Astrocyte (in vitro differentiated cells and primary cell): ENCODE measurements around the gene PACSIN1.

Experiments
- CTCF ChIP-seq: IDR thresholded peaks from 2 replicates; pipeline ENCODE4 v1.5.1; 2011; ENCODE audit warnings: low read depth, mild to moderate bottlenecking, inconsistent platforms, low read length, moderate library complexity; ENCODE audit not compliant: insufficient read depth
- EZH2 ChIP-seq: IDR thresholded peaks from 2 replicates; pipeline ENCODE4 v1.6.1; 2012; ENCODE audit warnings: mild to moderate bottlenecking, low read length, inconsistent platforms; ENCODE audit not compliant: insufficient read depth

DNA sequence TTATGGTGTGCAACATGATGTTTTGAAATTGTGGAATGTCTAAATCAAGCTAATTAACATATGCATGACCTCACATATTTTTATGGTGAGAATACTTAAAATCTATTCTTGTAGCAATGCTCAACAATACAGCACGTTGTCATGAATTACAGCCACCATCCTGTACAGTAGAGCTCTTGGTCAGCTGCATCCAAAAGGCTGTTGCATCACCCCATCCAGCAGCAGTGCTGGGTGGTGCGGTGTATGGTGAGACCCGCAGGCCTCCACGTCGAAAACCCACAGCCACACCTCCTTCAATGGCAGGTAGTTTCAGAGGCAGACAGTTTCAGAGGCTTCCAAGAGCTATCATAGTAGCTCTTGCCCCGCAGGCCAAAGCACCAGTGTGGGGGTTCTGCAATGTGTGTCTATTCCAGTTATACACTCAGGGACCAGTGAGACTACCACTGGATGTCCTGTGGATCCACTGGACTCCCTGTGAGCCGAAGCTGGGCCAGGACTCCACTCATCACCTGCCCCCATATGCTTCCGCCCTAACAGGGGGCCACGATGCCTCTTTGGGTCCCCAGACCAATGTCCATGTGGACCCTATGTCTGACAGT, 23.4 kb downstream of the PACSIN1 start:
- TF ChIP-seq CTCF, result no peak
- no peak for TF ChIP-seq EZH2
